ENCODE data around the gene TMEM72. TPM values are rescaled to one million over a fixed set of nuclear protein-coding genes. Genes with fewer than 3 reads are reported as not detected.
A peak's percentile ranks its signal among the peaks of the same experiment; 100 is the strongest.

Gene TMEM72
- total and polyA plus RNA-seq, 8 donors = 1.2 to 7.7 (median 2.4) TPM

DNA sequence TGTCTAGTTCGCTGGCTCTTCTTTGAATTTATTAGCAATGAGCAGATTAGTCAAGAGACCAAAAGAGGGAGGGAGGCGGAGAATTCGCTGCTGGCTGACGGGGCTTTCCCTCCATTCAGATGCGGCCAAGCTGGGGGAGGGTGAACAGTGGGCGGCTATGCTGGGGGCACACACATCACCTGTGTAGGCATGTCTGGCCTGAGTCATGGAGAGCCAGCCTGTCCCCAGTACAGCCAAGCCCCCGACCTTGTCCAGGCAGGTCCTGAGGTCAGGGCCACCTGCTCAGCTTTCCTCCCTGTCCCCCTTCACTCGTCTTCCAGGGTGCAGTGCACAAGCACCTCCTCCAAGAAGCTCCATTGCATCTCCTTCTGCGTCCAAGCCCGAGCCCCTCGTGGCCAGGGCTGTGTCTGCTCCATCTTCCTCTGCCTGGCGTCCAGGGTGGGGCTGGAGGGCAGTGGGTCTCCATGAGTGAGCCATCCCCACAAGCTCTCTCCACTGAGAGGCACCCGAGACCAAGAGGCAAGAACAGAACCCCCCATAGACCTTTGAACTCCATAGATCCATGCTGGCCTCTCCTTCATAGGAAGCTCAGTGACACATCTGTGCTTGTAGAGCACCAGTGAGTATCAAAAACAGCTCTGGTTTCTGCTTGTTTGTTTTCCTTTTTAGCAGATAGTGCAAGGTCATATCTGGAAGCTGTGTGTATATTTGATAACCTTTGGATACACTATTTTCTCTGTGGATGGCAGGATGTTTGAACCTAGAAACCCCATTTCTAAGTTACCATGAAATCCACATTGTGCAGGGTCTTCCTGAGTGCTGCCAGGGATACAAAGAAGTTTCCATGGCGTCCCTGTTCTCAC lies 69.4 kb downstream of the TMEM72 start:
- DNase-seq (peak in 1 of 6 donors; percentile 45), FAIRE-seq (no peak), ATAC-seq (peak in 1 of 4 donors; percentile 2)
- intact Hi-C loops (cut with DNase I) = no loop called here
- peaks cover 0 to 11% (median 6%) of the 10 kb centered on the region in 3 donors for H3K36me3 ChIP-seq
- WGBS, 2 donors = 60 to 64% methylated on average over 14 of the region's 14 CpGs
- no peaks in the 10 kb centered on the region for H3K9me3 ChIP-seq
- H3K4me1 ChIP-seq = peaks cover 34 to 44% (median 40%) of the 10 kb centered on the region in 3 donors
- no peak overlapping the region for H3K4me3 ChIP-seq
- TF ChIP-seq, protein P1, sequence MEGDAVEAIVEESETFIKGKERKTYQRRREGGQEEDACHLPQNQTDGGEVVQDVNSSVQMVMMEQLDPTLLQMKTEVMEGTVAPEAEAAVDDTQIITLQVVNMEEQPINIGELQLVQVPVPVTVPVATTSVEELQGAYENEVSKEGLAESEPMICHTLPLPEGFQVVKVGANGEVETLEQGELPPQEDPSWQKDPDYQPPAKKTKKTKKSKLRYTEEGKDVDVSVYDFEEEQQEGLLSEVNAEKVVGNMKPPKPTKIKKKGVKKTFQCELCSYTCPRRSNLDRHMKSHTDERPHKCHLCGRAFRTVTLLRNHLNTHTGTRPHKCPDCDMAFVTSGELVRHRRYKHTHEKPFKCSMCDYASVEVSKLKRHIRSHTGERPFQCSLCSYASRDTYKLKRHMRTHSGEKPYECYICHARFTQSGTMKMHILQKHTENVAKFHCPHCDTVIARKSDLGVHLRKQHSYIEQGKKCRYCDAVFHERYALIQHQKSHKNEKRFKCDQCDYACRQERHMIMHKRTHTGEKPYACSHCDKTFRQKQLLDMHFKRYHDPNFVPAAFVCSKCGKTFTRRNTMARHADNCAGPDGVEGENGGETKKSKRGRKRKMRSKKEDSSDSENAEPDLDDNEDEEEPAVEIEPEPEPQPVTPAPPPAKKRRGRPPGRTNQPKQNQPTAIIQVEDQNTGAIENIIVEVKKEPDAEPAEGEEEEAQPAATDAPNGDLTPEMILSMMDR (IDR thresholded peaks at IDR 0.05) = no peak
- H3K27me3 ChIP-seq = no peaks in the 10 kb centered on the region
- H3K27ac ChIP-seq = peak overlapping the region; percentile 14 to 97 (median 74)

DNA sequence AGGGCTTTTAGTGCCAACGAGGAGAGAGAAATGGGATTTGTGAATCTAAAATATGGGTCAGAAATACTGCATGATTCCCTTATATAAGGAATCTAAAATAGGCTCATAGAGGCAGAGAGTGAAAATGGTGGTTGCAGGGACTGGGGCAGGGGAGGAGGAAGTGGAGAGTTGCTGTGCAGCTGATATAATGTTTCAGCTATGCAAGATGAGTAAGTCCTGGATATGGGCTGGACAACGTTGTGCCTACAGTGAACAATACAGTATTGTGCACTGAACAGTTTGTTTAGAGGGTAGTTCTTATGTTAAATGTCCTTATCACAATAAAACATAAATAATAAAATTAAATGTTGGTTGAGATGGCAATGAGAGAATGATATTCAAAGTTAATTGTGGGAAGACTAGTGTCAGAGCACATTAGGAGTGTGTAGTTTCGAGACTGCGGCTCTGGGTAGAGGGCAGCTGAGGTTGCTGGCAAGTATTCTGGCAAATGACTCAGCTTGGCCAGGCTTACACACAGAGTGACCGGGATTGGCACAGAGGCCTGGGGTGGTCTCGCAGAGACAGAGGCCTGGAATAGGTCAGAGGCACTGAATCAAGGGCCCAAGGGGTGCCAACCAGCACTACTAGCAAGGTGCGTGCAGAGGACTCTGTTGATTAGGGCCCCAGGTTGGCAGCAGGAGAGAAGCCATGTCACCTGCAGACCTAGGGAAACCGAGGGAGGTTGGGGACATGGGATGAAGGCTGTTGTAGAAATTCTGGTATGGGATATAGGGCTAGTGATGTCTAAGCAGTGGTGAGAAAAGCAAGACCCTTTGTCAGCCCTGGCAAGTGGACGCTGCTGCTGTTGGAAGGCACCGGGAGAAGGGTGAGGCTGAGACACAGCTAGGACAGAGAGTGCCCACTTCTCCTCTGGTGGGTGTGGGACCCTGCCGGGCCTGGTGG lies 70.3 kb downstream of the TMEM72 start:
- H3K4me1 ChIP-seq = peaks cover 34 to 51% (median 40%) of the 10 kb centered on the region in 3 donors
- WGBS, 2 donors = 48 to 50% methylated on average over 11 of the region's 11 CpGs
- FAIRE-seq = peak; percentile 86
- H3K9me3 ChIP-seq = no peaks in the 10 kb centered on the region
- H3K36me3 ChIP-seq = peaks cover 0 to 11% (median 6%) of the 10 kb centered on the region in 3 donors
- peak in 4 of 6 donors; percentile 62 to 68 (median 64) for DNase-seq
- H3K27ac ChIP-seq = peak overlapping the region; percentile 14 to 97 (median 74)
- H3K27me3 ChIP-seq = no peaks in the 10 kb centered on the region
- TF ChIP-seq, protein P1 (IDR thresholded peaks at IDR 0.05) = no peak
- intact Hi-C loops (cut with DNase I) = no loop called here
- ATAC-seq = peak in 3 of 4 donors; percentile 13 to 27 (median 24)
- H3K4me3 ChIP-seq = no peak overlapping the region

- H3K27ac ChIP-seq = peak overlapping the region; percentile 14 to 97 (median 74)
- DNase-seq = peak in 3 of 6 donors; percentile 33 to 47 (median 34)
- FAIRE-seq = no peak
- no peak overlapping the region for H3K4me3 ChIP-seq
- intact Hi-C loops (cut with DNase I) = no loop called here
- peaks cover 34 to 53% (median 40%) of the 10 kb centered on the region in 3 donors for H3K4me1 ChIP-seq
- no peak for ATAC-seq
- H3K36me3 ChIP-seq = peaks cover 0 to 11% (median 5%) of the 10 kb centered on the region in 3 donors
- no peaks in the 10 kb centered on the region for H3K27me3 ChIP-seq
- H3K9me3 ChIP-seq = no peaks in the 10 kb centered on the region
- WGBS, 2 donors = 92 to 93% methylated on average over 9 of the region's 9 CpGs
- TF ChIP-seq, protein P1 (IDR thresholded peaks at IDR 0.05) = no peak
Observed at GRCh38 chr10:44982114-44982460, 71.0 kb downstream of the TMEM72 start.

GRCh38 chr10:44982496-44982895 lies 71.4 kb downstream of the TMEM72 start:
- intact Hi-C loops (cut with DNase I) = no loop called here
- Histone ChIP-seq H3K27ac (peak overlapping the region in 2 of 4 donors; percentile 95 to 97), H3K4me3 (no peak overlapping the region), H3K36me3 (peaks cover 0 to 9% (median 1%) of the 10 kb centered on the region in 3 donors), H3K27me3 (no peaks in the 10 kb centered on the region), H3K9me3 (no peaks in the 10 kb centered on the region), H3K4me1 (peaks cover 34 to 53% (median 40%) of the 10 kb centered on the region in 3 donors)
- peak in 2 of 6 donors; percentile 18 to 35 for DNase-seq
- 90 to 95% methylated on average over 7 to 9 of the region's 9 CpGs for WGBS, 2 donors
- TF ChIP-seq, protein P1 (IDR thresholded peaks at IDR 0.05) = no peak
- no peak for ATAC-seq
- FAIRE-seq = no peak
